Suprapubic skin (tissue), 4 donors: Measurements from ENCODE around the gene CNTN1. TPM values are rescaled to one million over a fixed set of nuclear protein-coding genes. Genes with fewer than 3 reads are reported as not detected.

Source experiments
- DNase-seq, 2 donors: peaks; one replicate each; pipeline ENCODE4 v3.0.0-alpha.2; 2019; ENCODE audit warnings: low spot score in 2 of 2
- H3K27ac ChIP-seq: fragments of 200-600 bp; sonication (generic); one replicate; pipeline ENCODE4 v1.5.1; 2019
- H3K27me3 ChIP-seq: fragments of 200-600 bp; sonication (generic); one replicate; pipeline ENCODE4 v1.5.1; 2019
- H3K36me3 ChIP-seq: fragments of 200-600 bp; sonication (generic); one replicate; pipeline ENCODE4 v1.5.1; 2019
- H3K4me1 ChIP-seq: fragments of 200-600 bp; sonication (generic); one replicate; pipeline ENCODE4 v1.5.1; 2019
- H3K4me3 ChIP-seq: fragments of 200-600 bp; sonication (generic); one replicate; pipeline ENCODE4 v1.5.1; 2019; ENCODE audit warnings: mild to moderate bottlenecking
- H3K9me3 ChIP-seq: fragments of 200-600 bp; sonication (generic); one replicate; pipeline ENCODE4 v1.5.1; 2019
- EP300 ChIP-seq: sonication (generic); formaldehyde crosslinking; IDR thresholded peaks from one replicate; pipeline ENCODE4 v1.6.1; 2017; ENCODE audit warnings: antibody characterized with exemption
- POLR2A ChIP-seq, 2 donors: fragments of 450-650 bp; IDR thresholded peaks; one replicate each; pipeline ENCODE4 v1.6.1; 2017; ENCODE audit warnings: antibody characterized with exemption in 2 of 2, mild to moderate bottlenecking in 2 of 2, moderate library complexity in 2 of 2
- POLR2AphosphoS5 ChIP-seq, 3 donors: sonication (generic); formaldehyde crosslinking; IDR thresholded peaks; one replicate each; pipeline ENCODE4 v1.6.1; 2017; ENCODE audit warnings: antibody characterized with exemption in 3 of 3
- WGBS: methylation state at CpG from one replicate; pipeline ENCODE4 v1.1.5; 2018; 5-methylcytosine and 5-hydroxymethylcytosine counted together
- total RNA-seq, 4 donors: library from RNA; depleted of rRNA; stranded (reverse); fragments of >200 nt; gene quantifications; one replicate each; pipeline ENCODE4 v1.1.0, GENCODE V29; 2016
- TF ChIP-seq, protein P1 (sequence below), 2 donors: fragments of 200-600 bp in 1 of 2; fragments of 450-650 bp in 1 of 2; sonication (generic) in 1 of 2; IDR thresholded peaks; one replicate each; pipeline ENCODE4 v1.5.1; 2016 to 2019; ENCODE audit warnings: antibody characterized with exemption in 2 of 2, mild to moderate bottlenecking in 1 of 2, moderate library complexity in 1 of 2

Gene CNTN1
- total RNA-seq, 4 donors from 2014 or later = 5.9 to 29.7 (median 14.4) TPM

DNA sequence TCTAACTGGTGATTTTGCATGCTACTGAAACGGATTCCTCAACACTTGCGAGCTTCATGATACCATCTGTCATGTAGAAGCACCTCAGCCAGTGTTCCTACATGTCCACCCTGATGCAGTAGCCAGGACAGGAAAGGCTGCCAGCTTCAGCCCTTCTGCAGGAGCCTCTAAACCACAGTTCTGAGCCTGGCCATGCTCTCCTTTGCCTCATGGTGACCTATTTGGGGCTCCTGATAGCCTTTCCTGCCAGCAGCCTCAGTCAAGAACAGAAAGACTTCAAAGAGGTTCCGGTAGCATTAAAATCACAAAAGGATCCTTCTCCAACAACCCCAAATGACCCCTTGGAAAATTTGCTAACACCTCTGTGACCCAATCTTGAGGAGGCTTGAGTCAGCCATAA lies 96.0 kb downstream of the CNTN1 start:
- H3K4me3 ChIP-seq = no peak overlapping the region
- TF ChIP-seq, protein P1, sequence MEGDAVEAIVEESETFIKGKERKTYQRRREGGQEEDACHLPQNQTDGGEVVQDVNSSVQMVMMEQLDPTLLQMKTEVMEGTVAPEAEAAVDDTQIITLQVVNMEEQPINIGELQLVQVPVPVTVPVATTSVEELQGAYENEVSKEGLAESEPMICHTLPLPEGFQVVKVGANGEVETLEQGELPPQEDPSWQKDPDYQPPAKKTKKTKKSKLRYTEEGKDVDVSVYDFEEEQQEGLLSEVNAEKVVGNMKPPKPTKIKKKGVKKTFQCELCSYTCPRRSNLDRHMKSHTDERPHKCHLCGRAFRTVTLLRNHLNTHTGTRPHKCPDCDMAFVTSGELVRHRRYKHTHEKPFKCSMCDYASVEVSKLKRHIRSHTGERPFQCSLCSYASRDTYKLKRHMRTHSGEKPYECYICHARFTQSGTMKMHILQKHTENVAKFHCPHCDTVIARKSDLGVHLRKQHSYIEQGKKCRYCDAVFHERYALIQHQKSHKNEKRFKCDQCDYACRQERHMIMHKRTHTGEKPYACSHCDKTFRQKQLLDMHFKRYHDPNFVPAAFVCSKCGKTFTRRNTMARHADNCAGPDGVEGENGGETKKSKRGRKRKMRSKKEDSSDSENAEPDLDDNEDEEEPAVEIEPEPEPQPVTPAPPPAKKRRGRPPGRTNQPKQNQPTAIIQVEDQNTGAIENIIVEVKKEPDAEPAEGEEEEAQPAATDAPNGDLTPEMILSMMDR (IDR thresholded peaks at IDR 0.05) = no peak
- TF ChIP-seq EP300 (no peak), POLR2AphosphoS5 (IDR thresholded peaks at IDR 0.05) (no peak), POLR2A (IDR thresholded peaks at IDR 0.05) (no peak)
- WGBS = 66% methylated on average over 3 of the region's 3 CpGs

GRCh38 chr12:40792792-40793386 lies 100.7 kb downstream of the CNTN1 start:
- Histone ChIP-seq H3K27ac (no peak overlapping the region), H3K9me3 (no peaks in the 10 kb centered on the region), H3K4me3 (no peak overlapping the region), H3K36me3 (no peaks in the 10 kb centered on the region), H3K27me3 (no peaks in the 10 kb centered on the region), H3K4me1 (no peaks in the 10 kb centered on the region)
- TF ChIP-seq POLR2AphosphoS5 (IDR thresholded peaks at IDR 0.05) = no peak
- no peak for TF ChIP-seq POLR2A (IDR thresholded peaks at IDR 0.05)
- TF ChIP-seq, protein P1 (IDR thresholded peaks at IDR 0.05) = no peak
- no peak for TF ChIP-seq EP300
- no peak for DNase-seq
- WGBS = 59% methylated on average over 5 of the region's 5 CpGs

More for the DNA sequence above, 96.0 kb downstream of the CNTN1 start:
- H3K9me3 ChIP-seq = no peaks in the 10 kb centered on the region
- H3K27me3 ChIP-seq = no peaks in the 10 kb centered on the region
- H3K27ac ChIP-seq = no peak overlapping the region
- no peak for DNase-seq
- no peaks in the 10 kb centered on the region for H3K4me1 ChIP-seq
- H3K36me3 ChIP-seq = no peaks in the 10 kb centered on the region

DNA sequence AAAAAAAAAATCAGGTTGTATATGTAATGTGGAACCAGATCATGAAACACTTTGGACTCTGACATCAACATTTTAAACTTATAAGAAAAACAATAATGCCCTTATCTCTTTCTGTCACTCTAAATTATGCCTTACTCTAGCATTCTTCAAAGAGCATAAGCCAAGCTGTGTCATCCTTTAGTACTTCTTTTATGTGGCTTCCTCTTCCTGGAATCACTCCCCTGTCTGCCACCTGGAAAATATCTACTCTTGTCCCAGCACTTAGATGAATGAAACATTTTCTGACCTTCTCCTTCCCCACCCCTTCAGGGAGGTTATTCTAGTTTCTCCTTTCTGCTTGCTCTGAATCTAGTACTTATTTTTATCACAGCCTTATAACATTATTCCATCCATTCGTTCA lies 101.2 kb downstream of the CNTN1 start:
- 65% methylated on average over 1 of the region's 1 CpG for WGBS
- H3K27ac ChIP-seq = no peak overlapping the region
- no peaks in the 10 kb centered on the region for H3K36me3 ChIP-seq
- TF ChIP-seq, protein P1 (IDR thresholded peaks at IDR 0.05) = no peak
- TF ChIP-seq POLR2AphosphoS5 (IDR thresholded peaks at IDR 0.05) (no peak), POLR2A (IDR thresholded peaks at IDR 0.05) (no peak), EP300 (no peak)
- no peaks in the 10 kb centered on the region for H3K27me3 ChIP-seq
- no peaks in the 10 kb centered on the region for H3K4me1 ChIP-seq
- no peak overlapping the region for H3K4me3 ChIP-seq
- no peaks in the 10 kb centered on the region for H3K9me3 ChIP-seq
- no peak for DNase-seq

- Histone ChIP-seq H3K27ac (no peak overlapping the region), H3K4me3 (no peak overlapping the region), H3K27me3 (no peaks in the 10 kb centered on the region), H3K36me3 (no peaks in the 10 kb centered on the region), H3K9me3 (no peaks in the 10 kb centered on the region), H3K4me1 (no peaks in the 10 kb centered on the region)
- TF ChIP-seq EP300 = no peak
- TF ChIP-seq POLR2AphosphoS5 (IDR thresholded peaks at IDR 0.05) = no peak
- TF ChIP-seq, protein P1 (IDR thresholded peaks at IDR 0.05) = no peak
- TF ChIP-seq POLR2A (IDR thresholded peaks at IDR 0.05) = no peak
- DNase-seq = no peak
Measured at GRCh38 chr12:40794087-40794486, 101.8 kb downstream of the CNTN1 start.

GRCh38 chr12:40801082-40801481 lies 108.8 kb downstream of the CNTN1 start:
- 94% methylated on average over 2 of the region's 2 CpGs for WGBS

More at GRCh38 chr12:40801082-40801481, 108.8 kb downstream of the CNTN1 start:
- DNase-seq = no peak
- Histone ChIP-seq H3K27me3 (no peaks in the 10 kb centered on the region), H3K4me3 (no peak overlapping the region), H3K27ac (no peak overlapping the region), H3K4me1 (no peaks in the 10 kb centered on the region), H3K36me3 (no peaks in the 10 kb centered on the region), H3K9me3 (no peaks in the 10 kb centered on the region)
- TF ChIP-seq, protein P1 (IDR thresholded peaks at IDR 0.05) = no peak
- no peak for TF ChIP-seq POLR2AphosphoS5 (IDR thresholded peaks at IDR 0.05)
- TF ChIP-seq POLR2A (IDR thresholded peaks at IDR 0.05) = no peak
- TF ChIP-seq EP300 = no peak
